K562 (cell line): Measurements from ENCODE around the gene LHB. TPM values are rescaled to one million over a fixed set of nuclear protein-coding genes. Genes with fewer than 3 reads are reported as not detected.

Source experiments
- CBX1 ChIP-seq: sonication (generic); IDR thresholded peaks from 2 replicates; pipeline ENCODE4 v1.6.1; 2016; ENCODE audit warnings: antibody characterized with exemption, low read depth, mild to moderate bottlenecking
- CREB1 ChIP-seq, 2 experiments: sonication (generic) in 1 of 2; formaldehyde crosslinking in 1 of 2; IDR thresholded peaks; 2 replicates each; pipeline versions ENCODE4 v1.6.1 to v1.8.0; 2012 to 2022; ENCODE audit warnings: inconsistent platforms in 1 of 2, mild to moderate bottlenecking in 1 of 2, missing genetic modification reagents in 1 of 2, moderate library complexity in 1 of 2
- FOXA3 ChIP-seq, 2 experiments: fragments of 450-650 bp in 1 of 2; sonication (generic) in 1 of 2; formaldehyde crosslinking; IDR thresholded peaks in 1 of 2; conservative IDR thresholded peaks in 1 of 2; 2 replicates each; pipeline versions ENCODE4 v1.4.0 to v1.8.0; 2020 to 2022; ENCODE audit warnings: mild to moderate bottlenecking in 2 of 2, missing genetic modification reagents in 1 of 2
- FOXJ2 ChIP-seq: fragments of 200-800 bp; sonication (Bioruptor generic); IDR thresholded peaks from 2 replicates; pipeline ENCODE4 v1.6.1; 2016; ENCODE audit warnings: missing genetic modification characterization, missing compliant biosample characterization
- HDAC3 ChIP-seq: fragments of 450-650 bp; IDR thresholded peaks from 2 replicates; pipeline ENCODE4 v1.6.1; 2018; ENCODE audit warnings: borderline replicate concordance, mild to moderate bottlenecking, moderate library complexity; ENCODE audit not compliant: partially characterized antibody
- HOMEZ ChIP-seq: fragments of 250-450 bp; sonication (Bioruptor Pico); IDR thresholded peaks from 2 replicates; pipeline ENCODE4 v1.4.0; 2020; ENCODE audit warnings: mild to moderate bottlenecking, moderate library complexity
- KLF10 ChIP-seq: fragments of 250-450 bp; sonication (Bioruptor Pico); IDR thresholded peaks from 2 replicates; pipeline ENCODE4 v1.6.1; 2021; ENCODE audit warnings: matching md5 sums
- MTA2 ChIP-seq: fragments of 450-650 bp; IDR thresholded peaks from 2 replicates; pipeline ENCODE4 v1.6.1; 2016; ENCODE audit warnings: low read depth
- MYBL2 ChIP-seq, 2 experiments: fragments of 450-650 bp in 1 of 2; sonication (generic) in 1 of 2; formaldehyde crosslinking in 1 of 2; IDR thresholded peaks; 2 replicates each; pipeline versions ENCODE4 v1.6.1 to v1.8.1; 2017 to 2022; ENCODE audit warnings: borderline replicate concordance in 1 of 2, inconsistent platforms in 1 of 2, low read depth in 1 of 2, mild to moderate bottlenecking in 1 of 2, missing genetic modification reagents in 1 of 2, moderate library complexity in 1 of 2
- POLR3A ChIP-seq: IDR thresholded peaks from 2 replicates; pipeline ENCODE4 v1.6.1; 2011; ENCODE audit warnings: borderline replicate concordance, mild to moderate bottlenecking, moderate library complexity; ENCODE audit not compliant: insufficient read length, insufficient read depth; ENCODE audit errors: extremely low read depth
- POLR3G ChIP-seq: IDR thresholded peaks from 2 replicates; pipeline ENCODE4 v1.6.1; 2011; ENCODE audit not compliant: insufficient read length, insufficient replicate concordance; ENCODE audit errors: extremely low read depth
- RAD51 ChIP-seq: fragments of 450-650 bp; IDR thresholded peaks from 2 replicates; pipeline ENCODE4 v1.7.1; 2016; ENCODE audit warnings: low read depth, mild to moderate bottlenecking, borderline replicate concordance
- RFX7 ChIP-seq: fragments of 250-450 bp; sonication (Bioruptor Pico); IDR thresholded peaks from 2 replicates; pipeline ENCODE4 v1.5.1; 2021; ENCODE audit warnings: mild to moderate bottlenecking
- TARDBP ChIP-seq: fragments of 450-650 bp; IDR thresholded peaks from 2 replicates; pipeline ENCODE4 v1.6.1; 2016
- TEAD4 ChIP-seq, 2 experiments: sonication (generic) in 1 of 2; formaldehyde crosslinking in 1 of 2; IDR thresholded peaks; 2 replicates each; pipeline versions ENCODE4 v1.6.1 to v1.8.0; 2012 to 2022; ENCODE audit warnings: borderline replicate concordance in 1 of 2, inconsistent platforms in 1 of 2, low read length in 1 of 2, mild to moderate bottlenecking in 1 of 2, missing genetic modification reagents in 1 of 2
- TSHZ1 ChIP-seq: fragments of 250-450 bp; sonication (Bioruptor Pico); IDR thresholded peaks from 2 replicates; pipeline ENCODE4 v1.4.0; 2020; ENCODE audit warnings: mild to moderate bottlenecking, moderate library complexity
- ZNF197 ChIP-seq: fragments of 200-800 bp; sonication (Bioruptor generic); IDR thresholded peaks from 2 replicates; pipeline ENCODE4 v1.6.1; 2016; ENCODE audit warnings: low read depth, missing genetic modification characterization, missing compliant biosample characterization
- ZNF41 ChIP-seq: fragments of 250-450 bp; sonication (Bioruptor Pico); conservative IDR thresholded peaks from 2 replicates; pipeline ENCODE4 v1.4.0; 2020; ENCODE audit warnings: mild to moderate bottlenecking
- ZZZ3 ChIP-seq: fragments of 450-650 bp; IDR thresholded peaks from 2 replicates; pipeline ENCODE4 v1.6.1; 2016; ENCODE audit warnings: antibody characterized with exemption, mild to moderate bottlenecking, moderate library complexity
- polyA plus RNA-seq, 8 experiments: library from polyadenylated mRNA; depleted of rRNA in 4 of 8; stranded (reverse) in 5 of 8; unstranded in 3 of 8; fragments of >200 nt; fragmentation: Nextera tagmentation in 2 of 8; fragmentation: Illumina TruSeq in 1 of 8; extraction: Ambion mirVana in 2 of 8; extraction: Trizol in 1 of 8; gene quantifications; 2 replicates each; pipeline versions ENCODE4 v1.2.1 to v1.2.3, GENCODE V29; 2011 to 2014; ENCODE audit warnings: inconsistent platforms in 1 of 8, missing spikeins in 1 of 8
- total RNA-seq, 7 experiments: library from RNA; depleted of rRNA in 6 of 7; stranded (reverse); fragments of >200 nt in 6 of 7; fragmentation: Illumina TruSeq in 2 of 7; extraction: Trizol in 2 of 7; gene quantifications; 2 replicates each; pipeline versions ENCODE4 v1.2.1 to v1.2.3, GENCODE V29; 2011 to 2021; ENCODE audit warnings: low replicate concordance in 1 of 7
- TF ChIP-seq, protein P1 (sequence below): conservative IDR thresholded peaks from 2 replicates; pipeline ENCODE4 v1.6.1; 2011; ENCODE audit warnings: low read depth, mild to moderate bottlenecking, low read length; ENCODE audit not compliant: control insufficient read depth

The LHB gene
- total and polyA plus RNA-seq, 9 of the 15 experiments (the other 6 are each of a cell fraction or from before 2014, with no cell fraction given): 0.54 TPM; not detected in 8

- no peak for TF ChIP-seq POLR3A
- TF ChIP-seq MTA2: no peak
- no peak for TF ChIP-seq CBX1
- TF ChIP-seq TARDBP: no peak
- TF ChIP-seq, protein P1, sequence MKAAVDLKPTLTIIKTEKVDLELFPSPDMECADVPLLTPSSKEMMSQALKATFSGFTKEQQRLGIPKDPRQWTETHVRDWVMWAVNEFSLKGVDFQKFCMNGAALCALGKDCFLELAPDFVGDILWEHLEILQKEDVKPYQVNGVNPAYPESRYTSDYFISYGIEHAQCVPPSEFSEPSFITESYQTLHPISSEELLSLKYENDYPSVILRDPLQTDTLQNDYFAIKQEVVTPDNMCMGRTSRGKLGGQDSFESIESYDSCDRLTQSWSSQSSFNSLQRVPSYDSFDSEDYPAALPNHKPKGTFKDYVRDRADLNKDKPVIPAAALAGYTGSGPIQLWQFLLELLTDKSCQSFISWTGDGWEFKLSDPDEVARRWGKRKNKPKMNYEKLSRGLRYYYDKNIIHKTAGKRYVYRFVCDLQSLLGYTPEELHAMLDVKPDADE: no peak
- TF ChIP-seq KLF10: no peak; the same call in 1 of the 2 replicates
- TF ChIP-seq HDAC3: peak; percentile 0
- TF ChIP-seq RFX7 (CRISPR knock-in tag): peak; percentile 42; the same call in 1 of the 2 replicates
- TF ChIP-seq TSHZ1 (CRISPR knock-in tag): no peak
- no peak; the same call in 1 of the 2 replicates for TF ChIP-seq CREB1 (IDR thresholded peaks at IDR 0.05)
- TF ChIP-seq CREB1 (CRISPR knock-in tag; IDR thresholded peaks at IDR 0.05): peak; percentile 14; the same call in 1 of the 2 replicates
- no peak for TF ChIP-seq ZZZ3
- TF ChIP-seq TEAD4 (IDR thresholded peaks at IDR 0.05; ENCODE audit: low read length): peak; percentile 40
- no peak for TF ChIP-seq TEAD4 (CRISPR knock-in tag; IDR thresholded peaks at IDR 0.05; ENCODE audit: borderline replicate concordance)
- no peak for TF ChIP-seq ZNF197 (CRISPR knock-in tag)
- no peak for TF ChIP-seq FOXA3 (CRISPR knock-in tag; conservative IDR thresholded peaks at IDR 0.05 in 1 of 2, IDR thresholded peaks at IDR 0.05 in 1 of 2)
- no peak for TF ChIP-seq MYBL2 (IDR thresholded peaks at IDR 0.05; ENCODE audit: low read depth)
- TF ChIP-seq MYBL2 (CRISPR knock-in tag; IDR thresholded peaks at IDR 0.05; ENCODE audit: borderline replicate concordance): no peak
- peak; percentile 59; the same call in 1 of the 2 replicates for TF ChIP-seq RAD51
- no peak for TF ChIP-seq POLR3G
- no peak for TF ChIP-seq FOXJ2 (tag)
- no peak; the same call in 1 of the 2 replicates for TF ChIP-seq ZNF41 (CRISPR knock-in tag)
- no peak for TF ChIP-seq HOMEZ (CRISPR knock-in tag)
Observed at GRCh38 chr19:48966541-48967345, 50.1 kb downstream of the LHB start (continued).
